Measurements from ENCODE around the gene CNST. TPM values are rescaled to one million over a fixed set of nuclear protein-coding genes. Genes with fewer than 3 reads are reported as not detected.

CNST gene
- total and polyA plus RNA-seq, 2 of the 13 experiments (the other 11 are each of a cell fraction or from before 2014, with no cell fraction given): 6.3 to 12.4 TPM

GRCh38 chr1:246592695-246593094 is 26.4 kb downstream of the CNST start:
- DNase-seq (ENCODE audit: low spot score) (no peak), FAIRE-seq (no peak), ATAC-seq (no peak)
- Histone ChIP-seq H3K4me3 (replicated peaks in 1 of 3; ENCODE audit: insufficient read depth in 1 of 3, low read depth in 2 of 3, low read length in 3 of 3) (no peak overlapping the region), H3K27me3 (ENCODE audit: control insufficient read depth in 1 of 2, insufficient read depth in 2 of 2, low read length in 2 of 2) (no peaks in the 10 kb centered on the region), H3K9ac (ENCODE audit: insufficient read depth, low read depth, low read length) (no peak overlapping the region), H3K9me3 (ENCODE audit: low read length) (no peaks in the 10 kb centered on the region), H3K4me2 (ENCODE audit: low read depth, low read length) (no peak overlapping the region), H3K4me1 (ENCODE audit: insufficient read depth, low read length) (peaks cover 8% of the 10 kb centered on the region), H2AFZ (ENCODE audit: low read length) (no peak overlapping the region), H3K79me2 (ENCODE audit: insufficient read depth, low read length) (peaks cover 9% of the 10 kb centered on the region), H3K27ac (ENCODE audit: extremely low read length, insufficient read depth, low read length) (no peak overlapping the region), H4K20me1 (ENCODE audit: insufficient read depth, low read length) (no peaks in the 10 kb centered on the region), H3K36me3 (replicated peaks in 1 of 2; ENCODE audit: control insufficient read depth in 1 of 2, insufficient read depth in 2 of 2, low read length in 2 of 2) (peaks cover 3 to 19% of the 10 kb centered on the region in 2 experiments; a peak in 4 of 5 replicates)
- intact Hi-C loops (cut with micrococcal nuclease; ENCODE audit: unreplicated experiment): no loop called here
- CTCF ChIA-PET (ENCODE audit: low intra/inter-chr PET ratio, low total read pairs): no interaction called here
- no peak for TF ChIP-seq KDM2A (CRISPR knock-in tag; IDR thresholded peaks at IDR 0.05; ENCODE audit: borderline replicate concordance, low read depth)
- TF ChIP-seq ASH2L (IDR thresholded peaks at IDR 0.05; ENCODE audit: insufficient read length, low read depth, low read length): no peak
- TF ChIP-seq ZFY (CRISPR knock-in tag; IDR thresholded peaks at IDR 0.05): no peak
- TF ChIP-seq CREBL2 (CRISPR knock-in tag; IDR thresholded peaks at IDR 0.05; ENCODE audit: borderline replicate concordance): no peak
- TF ChIP-seq SRSF1 (optimal IDR thresholded peaks at IDR 0.05; ENCODE audit: low read depth, low read length): no peak
- TF ChIP-seq ZNF790 (CRISPR knock-in tag; IDR thresholded peaks at IDR 0.05; ENCODE audit: borderline replicate concordance): no peak
- no peak for TF ChIP-seq PRMT3 (CRISPR knock-in tag; IDR thresholded peaks at IDR 0.05; ENCODE audit: borderline replicate concordance, low read depth)
- TF ChIP-seq RARG (CRISPR knock-in tag; IDR thresholded peaks at IDR 0.05; ENCODE audit: low read depth): no peak
- no peak for TF ChIP-seq RAD21 (CRISPR knock-in tag; IDR thresholded peaks at IDR 0.05)
- no peak for TF ChIP-seq PTBP1 (IDR thresholded peaks at IDR 0.05; ENCODE audit: low read depth, low read length, poor library complexity, severe bottlenecking)
- TF ChIP-seq FLYWCH1 (CRISPR knock-in tag; IDR thresholded peaks at IDR 0.05): no peak
- TF ChIP-seq ZNF230 (CRISPR knock-in tag; IDR thresholded peaks at IDR 0.05): no peak
- no peak for TF ChIP-seq NRL (CRISPR knock-in tag; IDR thresholded peaks at IDR 0.05; ENCODE audit: borderline replicate concordance)
- no peak for TF ChIP-seq ZFAT (CRISPR knock-in tag; conservative IDR thresholded peaks at IDR 0.05)
- no peak for TF ChIP-seq TEAD3 (CRISPR knock-in tag; optimal IDR thresholded peaks at IDR 0.05; ENCODE audit: borderline replicate concordance)
- TF ChIP-seq RFX1 (IDR thresholded peaks at IDR 0.05): no peak
- BruUV-seq (replicated peaks): no TSS peak
- in situ Hi-C loops (cut with HindIII; ENCODE audit: extremely low pct_ligation_motif_present, low pct_unique_long_range_greater_than_20kb): no loop called here
- POLR2A ChIA-PET: no interaction called here

All from HepG2 (cell line).